Smooth muscle cell (in vitro differentiated cells): ENCODE data around the gene RCSD1. TPM values are rescaled to one million over a fixed set of nuclear protein-coding genes. Genes with fewer than 3 reads are reported as not detected.

Experiments
- DNase-seq: peaks from one replicate; lab custom pipeline; 2025; ENCODE audit not compliant: unreplicated experiment; lab: John Stamatoyannopoulos, UW
- H2AFZ ChIP-seq: fragments of 200-600 bp; sonication (generic); 2 replicates; pipeline ENCODE4 v1.6.0; 2016; ENCODE audit warnings: antibody characterized with exemption, low read depth, mild to moderate bottlenecking
- H3F3A ChIP-seq: fragments of 200-600 bp; sonication (generic); 2 replicates; pipeline ENCODE4 v1.6.0; 2017; ENCODE audit warnings: antibody characterized with exemption, low read depth
- H3K27ac ChIP-seq: fragments of 200-600 bp; sonication (generic); 2 replicates; pipeline ENCODE4 v1.5.1; 2016; ENCODE audit warnings: low read depth, mild to moderate bottlenecking
- H3K27me3 ChIP-seq: fragments of 200-600 bp; sonication (generic); 2 replicates; pipeline ENCODE4 v1.6.1; 2016; ENCODE audit warnings: low read depth, mild to moderate bottlenecking
- H3K36me3 ChIP-seq: fragments of 200-600 bp; sonication (generic); 2 replicates; pipeline ENCODE4 v1.5.1; 2016; ENCODE audit warnings: low read depth
- H3K4me1 ChIP-seq: fragments of 200-600 bp; sonication (generic); 2 replicates; pipeline ENCODE4 v1.5.1; 2016; ENCODE audit warnings: low read depth
- H3K4me2 ChIP-seq: fragments of 200-600 bp; sonication (generic); 2 replicates; pipeline ENCODE4 v1.6.0; 2016; ENCODE audit warnings: mild to moderate bottlenecking
- H3K4me3 ChIP-seq: fragments of 200-600 bp; sonication (generic); 2 replicates; pipeline ENCODE4 v1.5.1; 2016; ENCODE audit warnings: mild to moderate bottlenecking
- H3K79me2 ChIP-seq: fragments of 200-600 bp; sonication (generic); 2 replicates; pipeline ENCODE4 v1.6.0; 2016; ENCODE audit warnings: low read depth, mild to moderate bottlenecking
- H3K9ac ChIP-seq: fragments of 200-600 bp; sonication (generic); 2 replicates; pipeline ENCODE4 v1.6.0; 2016; ENCODE audit warnings: low read depth
- H3K9me3 ChIP-seq: fragments of 200-600 bp; sonication (generic); replicated peaks from 2 replicates; pipeline ENCODE4 v1.5.1; 2016; ENCODE audit warnings: low read depth
- H4K20me1 ChIP-seq: fragments of 200-600 bp; sonication (generic); 2 replicates; pipeline ENCODE4 v1.6.0; 2016; ENCODE audit warnings: low read depth
- WGBS: methylation state at CpG from one replicate; pipeline ENCODE4 v1.1.7; 2016; ENCODE audit warnings: low lambda C conversion rate; 5-methylcytosine and 5-hydroxymethylcytosine counted together
- polyA plus RNA-seq: library from polyadenylated mRNA; unstranded; fragments of >200 nt; fragmentation: Nextera tagmentation; extraction: Ambion mirVana; gene quantifications from 2 replicates; pipeline ENCODE4 v1.2.1, GENCODE V29; 2016
- total RNA-seq: library from RNA; depleted of rRNA; stranded (reverse); fragments of >200 nt; gene quantifications from 2 replicates; pipeline ENCODE4 v1.2.3, GENCODE V29; 2014
- TF ChIP-seq, protein P1 (sequence below): fragments of 200-600 bp; sonication (generic); IDR thresholded peaks from 2 replicates; pipeline ENCODE4 v1.5.1; 2017; ENCODE audit warnings: borderline replicate concordance, mild to moderate bottlenecking, antibody characterized with exemption; ENCODE audit not compliant: insufficient read depth, poor library complexity, severe bottlenecking

The RCSD1 gene
- total and polyA plus RNA-seq, 2 experiments from 2014 or later, result 0.40 TPM; not detected in 1

GRCh38 chr1:167671727-167672511 is 41.9 kb downstream of the RCSD1 start:
- no peak overlapping the region for H3K27ac ChIP-seq
- no peak overlapping the region for H3K4me2 ChIP-seq
- no peak for DNase-seq
- TF ChIP-seq, protein P1, sequence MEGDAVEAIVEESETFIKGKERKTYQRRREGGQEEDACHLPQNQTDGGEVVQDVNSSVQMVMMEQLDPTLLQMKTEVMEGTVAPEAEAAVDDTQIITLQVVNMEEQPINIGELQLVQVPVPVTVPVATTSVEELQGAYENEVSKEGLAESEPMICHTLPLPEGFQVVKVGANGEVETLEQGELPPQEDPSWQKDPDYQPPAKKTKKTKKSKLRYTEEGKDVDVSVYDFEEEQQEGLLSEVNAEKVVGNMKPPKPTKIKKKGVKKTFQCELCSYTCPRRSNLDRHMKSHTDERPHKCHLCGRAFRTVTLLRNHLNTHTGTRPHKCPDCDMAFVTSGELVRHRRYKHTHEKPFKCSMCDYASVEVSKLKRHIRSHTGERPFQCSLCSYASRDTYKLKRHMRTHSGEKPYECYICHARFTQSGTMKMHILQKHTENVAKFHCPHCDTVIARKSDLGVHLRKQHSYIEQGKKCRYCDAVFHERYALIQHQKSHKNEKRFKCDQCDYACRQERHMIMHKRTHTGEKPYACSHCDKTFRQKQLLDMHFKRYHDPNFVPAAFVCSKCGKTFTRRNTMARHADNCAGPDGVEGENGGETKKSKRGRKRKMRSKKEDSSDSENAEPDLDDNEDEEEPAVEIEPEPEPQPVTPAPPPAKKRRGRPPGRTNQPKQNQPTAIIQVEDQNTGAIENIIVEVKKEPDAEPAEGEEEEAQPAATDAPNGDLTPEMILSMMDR, result no peak
- no peaks in the 10 kb centered on the region for H3F3A ChIP-seq
- H3K79me2 ChIP-seq, result no peaks in the 10 kb centered on the region
- WGBS, result 66% methylated on average over 5 of the region's 5 CpGs
- no peaks in the 10 kb centered on the region for H3K27me3 ChIP-seq
- H3K4me1 ChIP-seq, result no peaks in the 10 kb centered on the region
- H3K9me3 ChIP-seq, result no peaks in the 10 kb centered on the region
- H3K9ac ChIP-seq, result no peak overlapping the region
- H2AFZ ChIP-seq, result no peak overlapping the region
- no peak overlapping the region for H3K4me3 ChIP-seq
- no peaks in the 10 kb centered on the region for H3K36me3 ChIP-seq
- no peaks in the 10 kb centered on the region for H4K20me1 ChIP-seq

DNA sequence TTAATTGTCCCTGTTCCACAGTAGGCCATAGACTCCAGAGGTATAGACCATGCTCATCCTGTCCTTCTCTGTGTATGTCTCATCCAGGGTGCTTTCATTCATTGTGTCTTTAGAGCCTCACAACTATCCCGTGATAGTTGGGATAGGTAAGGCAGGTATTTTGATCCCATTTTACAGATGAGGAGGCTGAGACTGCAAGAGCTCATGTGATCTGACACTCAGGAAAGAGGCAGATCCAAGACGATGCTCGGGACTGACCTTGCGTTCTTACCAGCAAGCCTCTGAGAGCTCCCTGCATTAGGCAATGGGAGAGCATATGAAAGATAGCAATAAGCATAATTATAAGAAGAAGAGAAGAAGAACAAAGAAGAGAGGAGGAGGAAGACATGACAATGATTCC is 42.8 kb downstream of the RCSD1 start:
- Histone ChIP-seq H3K4me2 (no peak overlapping the region), H3K27me3 (no peaks in the 10 kb centered on the region), H3K36me3 (no peaks in the 10 kb centered on the region), H3K4me3 (no peak overlapping the region), H3K79me2 (no peaks in the 10 kb centered on the region), H3F3A (no peaks in the 10 kb centered on the region), H3K9ac (no peak overlapping the region), H4K20me1 (no peaks in the 10 kb centered on the region), H2AFZ (no peak overlapping the region), H3K27ac (no peak overlapping the region), H3K4me1 (no peaks in the 10 kb centered on the region), H3K9me3 (no peaks in the 10 kb centered on the region)
- 70% methylated on average over 4 of the region's 4 CpGs for WGBS
- TF ChIP-seq, protein P1, result no peak
- no peak for DNase-seq

GRCh38 chr1:167673265-167673664 is 43.2 kb downstream of the RCSD1 start:
- no peak overlapping the region for H2AFZ ChIP-seq
- H3K9me3 ChIP-seq, result no peaks in the 10 kb centered on the region
- H3K9ac ChIP-seq, result no peak overlapping the region
- H3K27me3 ChIP-seq, result no peaks in the 10 kb centered on the region
- no peaks in the 10 kb centered on the region for H4K20me1 ChIP-seq
- H3K79me2 ChIP-seq, result no peaks in the 10 kb centered on the region
- 89% methylated on average over 4 of the region's 4 CpGs for WGBS
- H3K4me1 ChIP-seq, result no peaks in the 10 kb centered on the region
- H3K4me2 ChIP-seq, result no peak overlapping the region
- no peaks in the 10 kb centered on the region for H3K36me3 ChIP-seq
- H3F3A ChIP-seq, result no peaks in the 10 kb centered on the region
- no peak for DNase-seq
- H3K27ac ChIP-seq, result no peak overlapping the region
- no peak overlapping the region for H3K4me3 ChIP-seq
- TF ChIP-seq, protein P1, result no peak

- no peaks in the 10 kb centered on the region for H3F3A ChIP-seq
- H3K27me3 ChIP-seq, result no peaks in the 10 kb centered on the region
- H3K36me3 ChIP-seq, result no peaks in the 10 kb centered on the region
- no peak overlapping the region for H3K9ac ChIP-seq
- H3K27ac ChIP-seq, result no peak overlapping the region
- no peaks in the 10 kb centered on the region for H3K79me2 ChIP-seq
- no peak overlapping the region for H2AFZ ChIP-seq
- H3K4me2 ChIP-seq, result no peak overlapping the region
- H3K4me3 ChIP-seq, result no peak overlapping the region
- H4K20me1 ChIP-seq, result no peaks in the 10 kb centered on the region
- TF ChIP-seq, protein P1, result no peak
- H3K4me1 ChIP-seq, result no peaks in the 10 kb centered on the region
- no peak for DNase-seq
- 91% methylated on average over 2 of the region's 2 CpGs for WGBS
- no peaks in the 10 kb centered on the region for H3K9me3 ChIP-seq
These were observed 44.1 kb downstream of the RCSD1 start for GRCh38 chr1:167674156-167674555.
